GM12872 (cell line): Measurements from ENCODE around the gene OR10K2.

Experiments
- TF ChIP-seq, protein P1 (sequence below): IDR thresholded peaks from 3 replicates; pipeline ENCODE4 v1.5.1; 2011; ENCODE audit warnings: low read depth, mild to moderate bottlenecking, low read length, moderate library complexity; ENCODE audit not compliant: insufficient read depth

The OR10K2 gene, protein sequence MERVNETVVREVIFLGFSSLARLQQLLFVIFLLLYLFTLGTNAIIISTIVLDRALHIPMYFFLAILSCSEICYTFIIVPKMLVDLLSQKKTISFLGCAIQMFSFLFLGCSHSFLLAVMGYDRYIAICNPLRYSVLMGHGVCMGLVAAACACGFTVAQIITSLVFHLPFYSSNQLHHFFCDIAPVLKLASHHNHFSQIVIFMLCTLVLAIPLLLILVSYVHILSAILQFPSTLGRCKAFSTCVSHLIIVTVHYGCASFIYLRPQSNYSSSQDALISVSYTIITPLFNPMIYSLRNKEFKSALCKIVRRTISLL

DNA sequence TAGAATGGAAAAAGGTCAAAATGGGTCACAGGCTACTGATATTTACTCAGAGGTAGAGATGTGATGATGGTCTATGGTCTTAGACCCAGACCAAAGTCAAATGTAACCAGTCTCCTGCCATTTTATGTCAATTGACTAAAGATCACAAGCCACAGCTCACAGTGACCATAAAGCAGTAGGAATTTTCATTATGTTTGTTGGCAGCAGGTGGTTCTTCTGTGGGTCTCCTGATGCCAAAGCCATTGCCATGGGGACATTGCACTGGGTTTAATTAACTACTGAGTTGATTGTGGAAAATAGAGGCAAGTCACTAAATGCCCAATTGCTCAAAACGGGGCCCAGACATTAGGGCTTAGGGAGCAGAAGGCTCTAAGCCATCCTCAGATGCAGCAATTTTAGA is at the start of gene OR10K2:
Gene OR10K2, minus strand, starts transcription at position 101 of the 400 bp plus-strand sequence. CDS start 5,371 bp downstream, outside the sequence.
- TF ChIP-seq, protein P1, sequence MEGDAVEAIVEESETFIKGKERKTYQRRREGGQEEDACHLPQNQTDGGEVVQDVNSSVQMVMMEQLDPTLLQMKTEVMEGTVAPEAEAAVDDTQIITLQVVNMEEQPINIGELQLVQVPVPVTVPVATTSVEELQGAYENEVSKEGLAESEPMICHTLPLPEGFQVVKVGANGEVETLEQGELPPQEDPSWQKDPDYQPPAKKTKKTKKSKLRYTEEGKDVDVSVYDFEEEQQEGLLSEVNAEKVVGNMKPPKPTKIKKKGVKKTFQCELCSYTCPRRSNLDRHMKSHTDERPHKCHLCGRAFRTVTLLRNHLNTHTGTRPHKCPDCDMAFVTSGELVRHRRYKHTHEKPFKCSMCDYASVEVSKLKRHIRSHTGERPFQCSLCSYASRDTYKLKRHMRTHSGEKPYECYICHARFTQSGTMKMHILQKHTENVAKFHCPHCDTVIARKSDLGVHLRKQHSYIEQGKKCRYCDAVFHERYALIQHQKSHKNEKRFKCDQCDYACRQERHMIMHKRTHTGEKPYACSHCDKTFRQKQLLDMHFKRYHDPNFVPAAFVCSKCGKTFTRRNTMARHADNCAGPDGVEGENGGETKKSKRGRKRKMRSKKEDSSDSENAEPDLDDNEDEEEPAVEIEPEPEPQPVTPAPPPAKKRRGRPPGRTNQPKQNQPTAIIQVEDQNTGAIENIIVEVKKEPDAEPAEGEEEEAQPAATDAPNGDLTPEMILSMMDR = no peak

DNA sequence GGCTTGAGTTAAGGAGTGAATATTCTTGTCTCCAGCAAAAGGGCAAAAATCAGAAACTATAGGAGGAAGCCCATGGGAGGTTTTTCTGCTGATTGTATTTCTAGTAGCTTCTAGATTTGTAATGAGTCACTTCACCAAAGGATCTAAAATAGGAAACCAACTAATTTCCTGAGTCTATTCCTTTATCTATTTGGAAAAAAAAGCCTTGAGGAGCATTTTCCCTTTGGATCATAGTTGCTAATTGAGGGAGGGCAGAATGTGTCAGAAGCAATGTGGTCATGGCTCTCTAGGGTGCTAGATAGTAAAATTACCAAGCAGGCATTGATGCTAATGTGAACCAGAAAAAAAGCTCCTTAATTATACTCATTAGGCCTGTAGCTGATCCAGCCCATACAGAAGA is 45.9 kb upstream of the OR10K2 start, which contains the start of gene OR10R2:
Gene OR10R2, plus strand, starts transcription at position 301 of the 400 bp plus-strand sequence. CDS start 106 bp downstream, outside the sequence.
- TF ChIP-seq, protein P1 = no peak

DNA sequence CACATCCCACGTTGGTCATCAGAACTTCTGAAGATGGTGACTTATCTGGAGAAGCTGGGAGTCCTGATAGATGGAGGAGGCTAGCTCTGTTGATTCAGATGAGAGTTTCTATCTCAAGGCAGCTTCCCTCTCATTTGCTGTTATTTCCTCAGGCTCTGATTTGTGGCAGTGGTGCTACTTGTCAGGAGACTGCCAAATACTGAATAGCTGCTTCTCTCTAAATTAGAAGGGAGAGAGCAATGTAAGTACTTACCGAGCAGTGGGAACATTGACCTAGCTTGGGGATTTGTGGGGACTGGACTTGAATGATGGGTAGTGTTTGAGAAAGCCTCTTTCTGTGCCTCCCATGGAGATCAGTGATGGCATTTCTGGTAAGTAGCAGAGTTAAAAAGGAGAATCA is 35.5 kb upstream of the OR10K2 start, which contains the start of gene OR10K1:
Gene OR10K1, plus strand, starts transcription at position 301 of the 400 bp plus-strand sequence. CDS start 3,728 bp downstream, outside the sequence.
- TF ChIP-seq, protein P1 = no peak

DNA sequence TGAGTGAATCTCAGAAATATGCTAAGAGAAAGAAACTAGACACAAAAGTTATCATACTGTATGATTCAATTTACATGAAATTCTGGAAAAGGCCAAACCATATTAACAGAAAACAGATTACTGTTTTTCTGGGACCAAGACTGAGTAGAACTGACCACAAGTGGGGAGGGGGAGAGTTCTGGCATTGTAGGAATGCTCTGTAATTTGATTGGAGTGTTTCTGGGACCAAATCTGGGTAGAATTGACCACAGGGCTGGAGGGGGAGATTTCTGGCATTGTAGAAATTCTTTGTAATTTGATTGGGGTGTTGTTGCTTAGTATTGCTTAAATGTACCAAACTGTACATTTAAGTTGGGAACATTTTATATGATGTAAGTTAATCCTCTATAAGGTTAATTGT is 32.2 kb upstream of the OR10K2 start:
- TF ChIP-seq, protein P1 = no peak

DNA sequence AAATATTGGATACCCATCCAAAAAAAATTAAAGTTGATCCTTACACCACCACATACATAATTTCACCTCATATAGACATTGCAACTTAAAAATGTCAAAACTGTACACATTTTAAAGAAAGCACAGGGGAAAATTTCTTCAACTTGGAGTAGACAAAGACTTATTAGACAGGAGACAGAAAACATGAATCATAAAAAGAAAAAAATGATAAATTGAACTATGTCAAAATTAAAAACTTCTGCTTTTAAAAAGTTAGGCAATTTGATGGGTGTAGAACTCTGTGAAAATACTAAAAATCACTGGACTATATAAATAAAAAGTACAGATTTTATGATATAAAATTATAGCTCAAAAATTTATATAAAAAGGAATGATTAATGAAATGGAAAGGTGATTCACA is 31.2 kb upstream of the OR10K2 start:
- TF ChIP-seq, protein P1 = no peak

DNA sequence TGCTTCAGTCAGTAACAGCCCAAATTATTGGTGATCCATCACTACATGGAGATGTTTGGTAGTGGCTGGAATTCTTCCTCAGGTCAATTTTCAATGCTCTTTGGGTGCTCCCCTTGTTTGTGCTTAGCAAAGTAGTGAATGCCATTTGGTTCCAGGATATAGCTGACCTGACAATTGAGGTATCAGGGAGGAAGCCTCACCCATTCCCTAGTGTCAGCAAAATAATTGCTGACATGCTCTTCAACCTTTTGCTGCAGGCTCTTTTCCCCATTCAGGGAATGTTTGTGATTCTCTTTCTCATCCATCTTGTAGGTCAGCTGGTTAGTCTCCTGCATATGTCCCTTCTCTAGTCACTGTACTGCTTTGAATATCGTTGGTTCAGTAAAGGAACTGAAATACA is 28.5 kb upstream of the OR10K2 start:
- TF ChIP-seq, protein P1 = no peak

DNA sequence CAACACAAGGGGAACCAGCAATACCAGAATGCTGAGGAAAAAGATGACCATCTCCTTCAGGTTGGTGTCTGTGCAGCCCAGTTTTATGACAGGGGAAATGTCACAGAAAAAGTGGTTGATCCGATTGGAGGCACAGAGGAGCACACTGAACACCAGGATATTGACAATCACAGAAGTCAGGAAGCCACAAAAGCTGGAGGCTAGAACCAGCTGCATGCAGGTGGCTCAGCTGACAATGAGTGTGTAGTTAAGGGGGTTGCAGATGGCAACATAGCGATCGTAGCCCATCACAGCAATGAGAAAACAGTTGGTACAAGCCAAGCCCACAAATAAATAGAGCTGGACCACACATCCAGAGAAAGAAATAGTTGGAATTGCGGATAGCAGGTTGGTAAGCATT is 19.3 kb upstream of the OR10K2 start:
- TF ChIP-seq, protein P1 = no peak
